ENCODE data around the gene AZU1.

DNA sequence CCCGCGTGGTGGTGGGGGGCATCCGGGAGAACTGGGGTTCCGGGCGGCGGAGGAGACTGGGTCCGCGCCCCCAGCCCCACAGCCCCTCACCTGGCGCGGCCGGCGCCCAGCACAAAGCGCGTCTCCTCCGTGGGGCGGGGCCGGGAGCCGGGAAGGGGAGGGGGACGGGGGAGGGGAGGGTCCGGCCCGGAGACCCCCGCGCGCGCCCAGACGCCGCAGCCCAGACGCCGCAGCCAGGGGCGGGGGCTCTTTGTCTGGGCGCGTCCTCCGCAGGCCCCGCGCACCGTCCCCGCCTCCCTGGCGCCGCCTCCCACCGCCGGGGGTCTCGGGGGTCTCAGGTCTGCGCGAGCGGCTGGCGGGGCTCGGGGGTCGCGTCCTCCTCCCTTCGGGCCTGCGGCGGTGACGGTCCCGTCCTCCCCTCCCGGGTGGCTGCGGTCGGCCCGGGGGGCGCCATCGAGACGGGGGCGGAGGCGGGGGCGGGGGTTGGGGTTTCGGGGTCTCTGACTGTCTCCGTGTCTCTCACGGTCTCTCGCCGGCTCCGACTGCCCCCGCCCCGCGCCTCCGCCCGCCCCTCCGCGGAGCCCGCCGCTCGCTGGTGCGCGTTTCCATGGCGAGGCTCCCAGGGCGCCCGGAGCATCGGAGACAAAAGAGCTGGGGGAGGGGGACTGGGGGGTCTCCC lies 5.7 kb upstream of the AZU1 start, which contains the start of gene PLPPR3:
- TF ChIP-seq, protein P1, sequence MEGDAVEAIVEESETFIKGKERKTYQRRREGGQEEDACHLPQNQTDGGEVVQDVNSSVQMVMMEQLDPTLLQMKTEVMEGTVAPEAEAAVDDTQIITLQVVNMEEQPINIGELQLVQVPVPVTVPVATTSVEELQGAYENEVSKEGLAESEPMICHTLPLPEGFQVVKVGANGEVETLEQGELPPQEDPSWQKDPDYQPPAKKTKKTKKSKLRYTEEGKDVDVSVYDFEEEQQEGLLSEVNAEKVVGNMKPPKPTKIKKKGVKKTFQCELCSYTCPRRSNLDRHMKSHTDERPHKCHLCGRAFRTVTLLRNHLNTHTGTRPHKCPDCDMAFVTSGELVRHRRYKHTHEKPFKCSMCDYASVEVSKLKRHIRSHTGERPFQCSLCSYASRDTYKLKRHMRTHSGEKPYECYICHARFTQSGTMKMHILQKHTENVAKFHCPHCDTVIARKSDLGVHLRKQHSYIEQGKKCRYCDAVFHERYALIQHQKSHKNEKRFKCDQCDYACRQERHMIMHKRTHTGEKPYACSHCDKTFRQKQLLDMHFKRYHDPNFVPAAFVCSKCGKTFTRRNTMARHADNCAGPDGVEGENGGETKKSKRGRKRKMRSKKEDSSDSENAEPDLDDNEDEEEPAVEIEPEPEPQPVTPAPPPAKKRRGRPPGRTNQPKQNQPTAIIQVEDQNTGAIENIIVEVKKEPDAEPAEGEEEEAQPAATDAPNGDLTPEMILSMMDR (IDR thresholded peaks at IDR 0.05), result no peak
- TF ChIP-seq POLR2A (IDR thresholded peaks at IDR 0.05), result no peak
